Measurements from ENCODE around the gene GOLGA1.

The GOLGA1 gene

DNA sequence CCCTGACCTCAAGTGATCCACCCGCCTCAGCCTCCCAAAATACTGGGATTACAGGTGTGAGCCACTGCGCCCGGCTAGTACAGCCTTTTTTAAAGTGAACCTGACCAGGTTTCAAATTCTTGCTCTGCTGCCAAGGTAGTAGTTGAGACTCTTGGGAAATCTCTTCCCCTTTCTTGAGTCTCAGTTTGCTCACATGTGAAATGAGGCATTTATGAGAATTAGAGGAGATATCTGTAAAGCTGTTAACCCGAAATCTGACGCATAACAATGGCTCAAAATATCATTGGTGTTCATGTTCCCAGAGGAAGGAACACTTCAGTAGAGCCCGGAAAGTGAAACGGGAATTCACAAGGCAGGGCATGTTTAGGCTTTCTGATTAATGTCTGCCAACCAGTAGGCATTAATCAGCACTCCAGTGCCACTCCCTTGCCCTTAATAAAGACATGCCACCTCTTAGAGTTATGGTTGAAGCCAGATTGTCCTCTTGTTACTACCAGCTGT lies 77.5 kb downstream of the GOLGA1 start:
- no peak for DNase-seq (ENCODE audit: low read depth)
- in situ Hi-C loops (cut with HindIII; ENCODE audit: low sequenced_read_pairs): no loop called here
- TF ChIP-seq, protein P1, sequence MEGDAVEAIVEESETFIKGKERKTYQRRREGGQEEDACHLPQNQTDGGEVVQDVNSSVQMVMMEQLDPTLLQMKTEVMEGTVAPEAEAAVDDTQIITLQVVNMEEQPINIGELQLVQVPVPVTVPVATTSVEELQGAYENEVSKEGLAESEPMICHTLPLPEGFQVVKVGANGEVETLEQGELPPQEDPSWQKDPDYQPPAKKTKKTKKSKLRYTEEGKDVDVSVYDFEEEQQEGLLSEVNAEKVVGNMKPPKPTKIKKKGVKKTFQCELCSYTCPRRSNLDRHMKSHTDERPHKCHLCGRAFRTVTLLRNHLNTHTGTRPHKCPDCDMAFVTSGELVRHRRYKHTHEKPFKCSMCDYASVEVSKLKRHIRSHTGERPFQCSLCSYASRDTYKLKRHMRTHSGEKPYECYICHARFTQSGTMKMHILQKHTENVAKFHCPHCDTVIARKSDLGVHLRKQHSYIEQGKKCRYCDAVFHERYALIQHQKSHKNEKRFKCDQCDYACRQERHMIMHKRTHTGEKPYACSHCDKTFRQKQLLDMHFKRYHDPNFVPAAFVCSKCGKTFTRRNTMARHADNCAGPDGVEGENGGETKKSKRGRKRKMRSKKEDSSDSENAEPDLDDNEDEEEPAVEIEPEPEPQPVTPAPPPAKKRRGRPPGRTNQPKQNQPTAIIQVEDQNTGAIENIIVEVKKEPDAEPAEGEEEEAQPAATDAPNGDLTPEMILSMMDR (IDR thresholded peaks at IDR 0.05; ENCODE audit: low read depth, low read length, missing control alignments): no peak
- no peak overlapping the region for H3K4me3 ChIP-seq (ENCODE audit: low read depth, low read length)

- TF ChIP-seq, protein P1 (IDR thresholded peaks at IDR 0.05; ENCODE audit: low read depth, low read length, missing control alignments): peak; percentile 34
- peak; percentile 74 for DNase-seq (ENCODE audit: low read depth)
- H3K4me3 ChIP-seq (ENCODE audit: low read depth, low read length): peak within 1 kb of the TSS; percentile 92
- in situ Hi-C loops (cut with HindIII; ENCODE audit: low sequenced_read_pairs): no loop called here
Observed at GRCh38 chr9:124861342-124862229, 79.3 kb downstream of the GOLGA1 start, which contains the start of the genes ARPC5L and RPL35. Gene ARPC5L (plus strand): TSS chr9:124862130. CDS start chr9:124869291, 7,161 bp downstream. Gene RPL35 (minus strand): TSS chr9:124861957. CDS start chr9:124861912, 45 bp downstream.

- no peak for DNase-seq (ENCODE audit: low read depth)
- in situ Hi-C loops (cut with HindIII; ENCODE audit: low sequenced_read_pairs): no loop called here
- TF ChIP-seq, protein P1 (IDR thresholded peaks at IDR 0.05; ENCODE audit: low read depth, low read length, missing control alignments): no peak
- peak overlapping the region; percentile 92 for H3K4me3 ChIP-seq (ENCODE audit: low read depth, low read length)
Observed at GRCh38 chr9:124860582-124861341, 80.1 kb downstream of the GOLGA1 start.

- in situ Hi-C loops (cut with HindIII; ENCODE audit: low sequenced_read_pairs): no loop called here
- TF ChIP-seq, protein P1 (IDR thresholded peaks at IDR 0.05; ENCODE audit: low read depth, low read length, missing control alignments): no peak
- H3K4me3 ChIP-seq (ENCODE audit: low read depth, low read length): peak overlapping the region; percentile 92
- DNase-seq (ENCODE audit: low read depth): no peak
Observed at GRCh38 chr9:124859803-124860581, 80.9 kb downstream of the GOLGA1 start.

- in situ Hi-C loops (cut with HindIII; ENCODE audit: low sequenced_read_pairs): no loop called here
- no peak for DNase-seq (ENCODE audit: low read depth)
- no peak overlapping the region for H3K4me3 ChIP-seq (ENCODE audit: low read depth, low read length)
- TF ChIP-seq, protein P1 (IDR thresholded peaks at IDR 0.05; ENCODE audit: low read depth, low read length, missing control alignments): peak; percentile 12
Observed at GRCh38 chr9:124858330-124859046, 82.4 kb downstream of the GOLGA1 start.

Measured in astrocyte of the cerebellum (primary cell).